ENCODE results near the gene PAX4. TPM values are rescaled to one million over a fixed set of nuclear protein-coding genes. Genes with fewer than 3 reads are reported as not detected.
"Not testable (repeated sequence)": the region's sequence is repeated elsewhere in the genome, so short reads cannot be mapped to it uniquely, and the experiment has no call there.

The PAX4 gene
- total and polyA plus RNA-seq, 2 donors (not counting 3 experiments of a cell fraction or from before 2014, with no cell fraction given) = not detected

DNA sequence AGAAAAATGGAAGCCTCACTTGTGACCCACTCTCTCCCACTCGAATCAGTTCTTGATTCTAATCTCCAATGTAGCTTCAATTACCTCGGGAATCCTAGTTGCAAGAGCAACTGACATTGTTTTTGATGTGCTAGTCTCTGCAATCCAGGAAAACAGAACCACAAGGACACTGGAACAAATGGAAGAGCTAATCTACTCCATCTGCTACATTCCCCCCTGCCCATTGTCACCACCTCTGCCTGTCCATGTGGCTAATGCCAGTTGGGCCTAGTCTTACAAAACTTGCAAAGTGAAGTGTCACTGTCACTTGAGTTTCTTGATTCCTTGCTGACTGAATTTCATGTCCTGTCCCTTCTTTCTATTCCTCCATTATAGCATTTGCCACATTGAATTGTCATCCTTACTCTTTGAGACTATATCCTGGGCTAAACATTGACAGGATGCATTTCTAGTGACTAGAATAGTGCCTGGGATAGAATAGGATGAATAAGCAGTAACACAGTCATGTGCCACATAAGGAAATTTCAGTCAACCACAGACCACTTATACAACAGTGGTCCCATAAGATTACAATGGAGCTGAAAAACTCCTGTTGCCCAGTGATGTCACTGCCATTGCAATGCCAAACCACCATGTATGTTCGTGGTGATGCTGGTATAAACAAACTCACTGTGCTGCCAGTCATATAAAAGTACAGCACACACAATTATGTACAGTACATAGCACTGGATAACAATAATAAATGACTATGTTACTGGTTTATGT is 46.0 kb downstream of the PAX4 start:
- ChIA-PET CTCF (no interaction called here), POLR2A (no interaction called here)
- Histone ChIP-seq H4K20me1 (replicated peaks; ENCODE audit: control insufficient read depth, extremely low read depth, insufficient read depth, low read length) (no peaks in the 10 kb centered on the region), H3K9ac (replicated peaks; ENCODE audit: extremely low read depth, insufficient read depth, low read length) (no peak overlapping the region), H3K36me3 (ENCODE audit: control insufficient read depth in 2 of 2, extremely low read depth in 1 of 2, insufficient read depth in 2 of 2, low read length in 2 of 2) (no peaks in the 10 kb centered on the region), H3K79me2 (ENCODE audit: control insufficient read depth, insufficient read depth, low read length) (no peaks in the 10 kb centered on the region), H3K4me1 (ENCODE audit: control insufficient read depth, extremely low read depth, insufficient read depth, low read length) (no peaks in the 10 kb centered on the region), H2AFZ (ENCODE audit: low read depth, low read length) (no peak overlapping the region), H3K4me2 (ENCODE audit: insufficient read depth, low read length) (no peak overlapping the region), H3K9me3 (replicated peaks; ENCODE audit: control insufficient read depth, insufficient read depth, low read length) (no peaks in the 10 kb centered on the region), H3K27ac (ENCODE audit: insufficient read depth, low read depth, low read length) (no peak overlapping the region), H3K27me3 (ENCODE audit: control insufficient read depth in 2 of 2, insufficient read depth in 2 of 2, low read length in 2 of 2) (no peaks in the 10 kb centered on the region), H3K4me3 (replicated peaks in 1 of 3; ENCODE audit: insufficient read depth in 1 of 3, low read depth in 1 of 3, low read length in 3 of 3) (no peak overlapping the region), H3K9me1 (replicated peaks; ENCODE audit: control insufficient read depth, extremely low read depth, insufficient read depth, low read length) (no peaks in the 10 kb centered on the region)
- no peak for FAIRE-seq
- dilution Hi-C loops (cut with MboI; ENCODE audit: extremely low pct_ligation_motif_present, low sequenced_read_pairs) (no loop called here), intact Hi-C loops (cut with micrococcal nuclease) (no loop called here)
- BruUV-seq (replicated peaks) = no TSS peak
- TF ChIP-seq FOS (IDR thresholded peaks at IDR 0.05; ENCODE audit: borderline replicate concordance, insufficient read depth, low read length) = no peak
- no peak for TF ChIP-seq GATA2 (IDR thresholded peaks at IDR 0.05; ENCODE audit: insufficient read depth, insufficient read length, low read depth, low read length)
- TF ChIP-seq POLR2A (IDR thresholded peaks at IDR 0.05; ENCODE audit: low read depth, low read length) = no peak
- TF ChIP-seq JUN (IDR thresholded peaks at IDR 0.05; ENCODE audit: borderline replicate concordance, insufficient read depth, insufficient read length, low read depth) = no peak
- no peak for DNase-seq (ENCODE audit: low read depth, low spot score)

DNA sequence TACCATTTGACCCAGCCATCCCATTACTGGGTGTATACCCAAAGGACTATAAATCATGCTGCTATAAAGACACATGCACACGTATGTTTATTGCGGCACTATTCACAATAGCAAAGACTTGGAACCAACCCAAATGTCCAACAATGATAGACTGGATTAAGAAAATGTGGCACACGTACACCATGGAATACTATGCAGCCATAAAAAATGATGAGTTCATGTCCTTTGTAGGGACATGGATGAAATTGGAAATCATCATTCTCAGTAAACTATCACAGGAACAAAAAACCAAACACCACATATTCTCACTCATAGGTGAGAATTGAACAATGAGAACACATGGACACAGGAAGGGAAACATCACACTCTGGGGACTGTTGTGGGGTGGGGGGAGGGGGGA is 49.9 kb downstream of the PAX4 start:
- DNase-seq (ENCODE audit: low read depth, low spot score); H3K4me3 ChIP-seq (replicated peaks in 1 of 3; ENCODE audit: insufficient read depth in 1 of 3, low read depth in 1 of 3, low read length in 3 of 3); dilution Hi-C loops (cut with MboI; ENCODE audit: extremely low pct_ligation_motif_present, low sequenced_read_pairs); H3K36me3 ChIP-seq (ENCODE audit: control insufficient read depth in 2 of 2, extremely low read depth in 1 of 2, insufficient read depth in 2 of 2, low read length in 2 of 2); H3K27me3 ChIP-seq (ENCODE audit: control insufficient read depth in 2 of 2, insufficient read depth in 2 of 2, low read length in 2 of 2); H3K9me1 ChIP-seq (replicated peaks; ENCODE audit: control insufficient read depth, extremely low read depth, insufficient read depth, low read length); H3K4me2 ChIP-seq (ENCODE audit: insufficient read depth, low read length); H3K27ac ChIP-seq (ENCODE audit: insufficient read depth, low read depth, low read length); H4K20me1 ChIP-seq (replicated peaks; ENCODE audit: control insufficient read depth, extremely low read depth, insufficient read depth, low read length); H3K4me1 ChIP-seq (ENCODE audit: control insufficient read depth, extremely low read depth, insufficient read depth, low read length); POLR2A ChIA-PET; intact Hi-C loops (cut with micrococcal nuclease); FAIRE-seq; H3K9ac ChIP-seq (replicated peaks; ENCODE audit: extremely low read depth, insufficient read depth, low read length); H3K79me2 ChIP-seq (ENCODE audit: control insufficient read depth, insufficient read depth, low read length); H2AFZ ChIP-seq (ENCODE audit: low read depth, low read length); H3K9me3 ChIP-seq (replicated peaks; ENCODE audit: control insufficient read depth, insufficient read depth, low read length); CTCF ChIA-PET; BruUV-seq (replicated peaks): not testable (repeated sequence)

Data from endothelial cell of umbilical vein (primary cell).